MM.1S (cell line): Measurements from ENCODE around the gene ISOC2.

Experiments
- CTCF ChIP-seq: fragments of 300-600 bp; sonication (generic); IDR thresholded peaks from 2 replicates; pipeline ENCODE4 v1.5.1; 2016; ENCODE audit warnings: antibody characterized with exemption, low read length, mixed read lengths
- EZH2 ChIP-seq: fragments of 300-600 bp; sonication (generic); optimal IDR thresholded peaks from 2 replicates; pipeline ENCODE3; 2017; ENCODE audit warnings: low read depth, mild to moderate bottlenecking, antibody characterized with exemption, low read length, mixed read lengths
- EZH2phosphoT487 ChIP-seq: fragments of 300-600 bp; sonication (generic); IDR thresholded peaks from 2 replicates; pipeline ENCODE4 v1.6.1; 2018; ENCODE audit warnings: antibody characterized with exemption, low read length

- TF ChIP-seq CTCF: no peak
- TF ChIP-seq EZH2: no peak
- no peak for TF ChIP-seq EZH2phosphoT487
These were observed 21.7 kb upstream of the ISOC2 start for GRCh38 chr19:55482967-55483705.
